Panc1 (cell line): ENCODE measurements around the gene ACTL10. TPM values are rescaled to one million over a fixed set of nuclear protein-coding genes. Genes with fewer than 3 reads are reported as not detected.

Experiments
- ATAC-seq: fragments of 200-7000 bp; cut with Tn5 transposase; 2 replicates; pipeline ENCODE4 v1.9.1; 2020; ENCODE audit warnings: mild to moderate bottlenecking, moderate library complexity
- BruUV-seq: library from RNA; stranded (reverse); fragments of 400-500 nt; replicated peaks from 2 replicates; lab custom pipeline; 2021; lab: Mats Ljungman, UMichigan
- CTCF ChIA-PET: fragments of 300-600 bp; sonication (Branson Sonifier 250); formaldehyde crosslinking; loops from one replicate; lab custom pipeline; 2022; ENCODE audit warnings: antibody characterized with exemption; lab: Charles Lee
- POLR2A ChIA-PET: fragments of 300-600 bp; sonication (Branson Sonifier 250); formaldehyde crosslinking; loops from one replicate; lab custom pipeline; 2022; ENCODE audit warnings: antibody characterized with exemption; lab: Charles Lee
- DNase-seq: peaks from one replicate; pipeline ENCODE4 v3.0.0-alpha.2; 2010; ENCODE audit warnings: low read depth, low spot score
- H3K27ac ChIP-seq: 2 replicates; pipeline ENCODE4 v1.5.1; 2011; ENCODE audit warnings: mild to moderate bottlenecking, low read length, inconsistent platforms
- H3K27me3 ChIP-seq: fragments of 200-500 bp; sonication (Bioruptor generic); 2 replicates; pipeline ENCODE4 v1.6.0; 2014; ENCODE audit warnings: low read length, inconsistent platforms; ENCODE audit not compliant: control insufficient read depth, insufficient read depth
- H3K36me3 ChIP-seq: fragments of 200-500 bp; sonication (Bioruptor generic); 2 replicates; pipeline ENCODE4 v1.5.1; 2014; ENCODE audit warnings: inconsistent platforms, mild to moderate bottlenecking, low read length, moderate library complexity; ENCODE audit not compliant: control insufficient read depth, insufficient read depth
- H3K4me1 ChIP-seq: 2 replicates; pipeline ENCODE4 v1.5.1; 2011; ENCODE audit warnings: inconsistent platforms, mild to moderate bottlenecking, low read length, moderate library complexity; ENCODE audit not compliant: control insufficient read depth, insufficient read depth
- H3K4me3 ChIP-seq, 2 experiments: 2 replicates each; pipeline ENCODE4 v1.5.1; 2011 to 2012; ENCODE audit warnings: low read depth in 2 of 2, low read length in 2 of 2, mild to moderate bottlenecking in 2 of 2, inconsistent platforms in 1 of 2, moderate library complexity in 1 of 2
- H3K9me3 ChIP-seq: fragments of 200-500 bp; sonication (Bioruptor generic); 2 replicates; pipeline ENCODE4 v1.5.1; 2014; ENCODE audit warnings: low read depth, mild to moderate bottlenecking, inconsistent platforms, low read length, moderate library complexity; ENCODE audit not compliant: control insufficient read depth, insufficient read depth
- CTCF ChIP-seq: fragments of 450-650 bp; IDR thresholded peaks from 2 replicates; pipeline ENCODE4 v1.5.1; 2017; ENCODE audit warnings: mild to moderate bottlenecking
- POLR2AphosphoS5 ChIP-seq: IDR thresholded peaks from 2 replicates; pipeline ENCODE4 v1.6.1; 2012; ENCODE audit warnings: mild to moderate bottlenecking, low read depth, low read length, moderate library complexity
- SIN3A ChIP-seq: IDR thresholded peaks from 2 replicates; pipeline ENCODE4 v1.6.1; 2012; ENCODE audit warnings: low read depth, mild to moderate bottlenecking, low read length, moderate library complexity, borderline replicate concordance; ENCODE audit not compliant: insufficient read depth
- TCF7L2 ChIP-seq: IDR thresholded peaks from 2 replicates; pipeline ENCODE4 v1.6.1; 2011; ENCODE audit warnings: mild to moderate bottlenecking, low read depth, low read length, inconsistent platforms
- in situ Hi-C: cut with HindIII; loops from 2 replicates; pipeline ENCODE4 v1.10.0; 2016; ENCODE audit warnings: low sequenced_read_pairs, low pct_unique_long_range_greater_than_20kb
- intact Hi-C: fragments of 100-400 bp; cut with micrococcal nuclease; formaldehyde crosslinking; loops from one replicate; pipeline ENCODE4 v1.10.0; 2022; ENCODE audit not compliant: unreplicated experiment
- total RNA-seq: library from RNA; stranded (reverse); gene quantifications from one replicate; pipeline ENCODE4 v1.2.1, GENCODE V29; 2021; ENCODE audit not compliant: unreplicated experiment
- TF ChIP-seq, protein P1 (sequence below), 2 experiments: IDR thresholded peaks; 2 replicates each; pipeline ENCODE4 v1.6.1; 2011 to 2012; ENCODE audit warnings: low read depth in 2 of 2, control low read depth in 1 of 2, low read length in 1 of 2, mild to moderate bottlenecking in 1 of 2, moderate library complexity in 1 of 2; ENCODE audit not compliant: insufficient read depth in 1 of 2

The ACTL10 gene
- total RNA-seq, 1 experiment from 2014 or later, result not detected

DNA sequence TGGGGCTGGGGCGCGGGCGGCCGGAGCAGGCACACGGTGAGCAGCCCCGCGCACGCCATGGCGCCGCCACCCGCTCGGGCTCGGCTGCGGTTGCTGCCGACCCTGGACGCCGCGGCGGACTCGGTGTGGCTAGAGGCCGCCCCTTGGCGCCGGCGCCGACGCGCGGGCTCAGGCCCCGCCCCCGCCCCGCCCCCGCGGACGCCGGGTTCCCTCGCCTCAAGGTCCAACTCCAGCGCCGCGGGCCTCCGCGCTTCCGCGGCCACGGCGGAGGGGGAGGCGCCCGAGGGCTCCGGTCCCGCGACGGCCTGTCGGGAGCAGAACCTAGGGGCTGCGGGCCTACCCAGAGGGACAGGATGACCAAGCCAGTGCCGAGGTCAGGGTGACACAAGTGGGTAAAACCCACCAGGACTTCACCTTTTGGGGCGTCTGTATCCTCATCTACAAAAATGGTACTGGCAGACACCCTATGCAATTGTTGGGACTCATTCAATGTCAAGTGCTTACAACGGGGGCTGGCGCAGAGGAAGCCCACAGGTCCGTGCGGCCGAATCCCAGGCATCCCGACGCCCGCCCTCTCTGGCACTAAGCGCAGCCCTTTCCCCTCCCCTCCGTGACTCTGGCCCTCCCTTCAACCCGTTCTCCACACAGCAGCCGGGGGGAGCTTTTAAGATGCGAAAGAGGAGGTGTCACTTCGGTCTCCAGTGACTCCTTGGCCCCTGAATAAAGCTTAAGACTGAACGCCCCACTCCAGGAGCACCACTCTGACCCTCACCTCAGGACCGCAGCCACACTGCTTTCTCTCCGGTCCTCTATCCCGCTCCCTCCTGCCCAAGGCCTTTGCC is 7.8 kb downstream of the ACTL10 start, which contains the start of gene NECAB3:
Gene NECAB3, minus strand, starts transcription at position 135 of the 842 bp plus-strand sequence. Its CDS starts 76 bp downstream, at position 59.
- Histone ChIP-seq H3K4me1 (peaks cover 24% of the 10 kb centered on the region), H3K27ac (peak within 1 kb of the TSS; percentile 94), H3K4me3 (peak within 1 kb of the TSS; percentile 74 to 76), H3K9me3 (no peaks in the 10 kb centered on the region), H3K27me3 (no peaks in the 10 kb centered on the region), H3K36me3 (peaks cover 6% of the 10 kb centered on the region; the same call in 1 of the 2 replicates)
- DNase-seq (no peak), ATAC-seq (peak; percentile 91)
- CTCF ChIA-PET, result no interaction called here
- POLR2A ChIA-PET, result interaction anchor here (0.6 kb wide), 1 partner anchor 112 kb away, joined by 4 read pairs; no protein-coding TSS in a partner anchor
- intact Hi-C loops (no loop called here), in situ Hi-C loops (no loop called here)
- no TSS peak for BruUV-seq
- TF ChIP-seq TCF7L2 (no peak), POLR2AphosphoS5 (peak; percentile 89)

DNA sequence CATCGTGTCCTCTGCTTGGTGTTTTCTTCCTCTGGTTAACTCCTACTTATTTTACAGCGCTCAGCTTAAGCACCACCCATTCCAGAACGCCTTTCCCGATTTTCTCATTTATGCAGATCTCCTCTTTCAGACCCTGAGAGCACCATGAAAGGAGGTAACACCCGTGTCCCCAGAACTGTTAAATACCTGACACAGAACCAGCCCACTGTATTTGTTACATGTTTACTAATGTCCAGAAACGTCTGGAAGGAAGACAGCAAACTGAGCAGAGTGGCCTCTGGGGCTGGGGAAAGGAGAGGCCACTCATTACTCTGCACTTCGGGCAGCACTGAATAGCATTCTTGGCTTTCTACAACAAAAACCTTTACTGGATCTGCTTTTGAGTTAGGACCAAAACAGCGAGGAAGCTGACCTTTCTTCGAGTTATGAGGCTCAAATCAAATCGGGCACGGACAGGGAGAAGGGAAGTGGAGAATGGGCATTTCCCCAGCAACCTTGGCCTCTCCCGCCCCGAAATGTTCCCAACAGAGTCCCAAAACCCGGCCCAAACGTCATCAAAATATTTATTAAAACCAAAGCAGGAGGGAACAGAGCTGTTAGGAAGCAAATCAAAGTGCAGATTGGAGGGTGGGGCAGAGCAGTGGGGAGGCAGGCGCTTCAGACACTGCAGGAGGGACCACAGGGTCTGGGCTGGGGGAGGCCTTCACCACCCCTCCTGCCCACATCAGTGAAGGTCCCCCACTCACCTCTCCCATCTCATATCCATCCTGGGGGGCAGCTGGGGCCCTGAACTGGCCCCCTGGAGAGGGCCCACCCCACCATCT is 8.6 kb downstream of the ACTL10 start:
- no peak for DNase-seq
- intact Hi-C loops (no loop called here), in situ Hi-C loops (no loop called here)
- H3K27ac ChIP-seq, result peak overlapping the region; percentile 94
- TF ChIP-seq SIN3A (no peak), TCF7L2 (no peak), CTCF (no peak), POLR2AphosphoS5 (no peak)
- TF ChIP-seq, protein P1, sequence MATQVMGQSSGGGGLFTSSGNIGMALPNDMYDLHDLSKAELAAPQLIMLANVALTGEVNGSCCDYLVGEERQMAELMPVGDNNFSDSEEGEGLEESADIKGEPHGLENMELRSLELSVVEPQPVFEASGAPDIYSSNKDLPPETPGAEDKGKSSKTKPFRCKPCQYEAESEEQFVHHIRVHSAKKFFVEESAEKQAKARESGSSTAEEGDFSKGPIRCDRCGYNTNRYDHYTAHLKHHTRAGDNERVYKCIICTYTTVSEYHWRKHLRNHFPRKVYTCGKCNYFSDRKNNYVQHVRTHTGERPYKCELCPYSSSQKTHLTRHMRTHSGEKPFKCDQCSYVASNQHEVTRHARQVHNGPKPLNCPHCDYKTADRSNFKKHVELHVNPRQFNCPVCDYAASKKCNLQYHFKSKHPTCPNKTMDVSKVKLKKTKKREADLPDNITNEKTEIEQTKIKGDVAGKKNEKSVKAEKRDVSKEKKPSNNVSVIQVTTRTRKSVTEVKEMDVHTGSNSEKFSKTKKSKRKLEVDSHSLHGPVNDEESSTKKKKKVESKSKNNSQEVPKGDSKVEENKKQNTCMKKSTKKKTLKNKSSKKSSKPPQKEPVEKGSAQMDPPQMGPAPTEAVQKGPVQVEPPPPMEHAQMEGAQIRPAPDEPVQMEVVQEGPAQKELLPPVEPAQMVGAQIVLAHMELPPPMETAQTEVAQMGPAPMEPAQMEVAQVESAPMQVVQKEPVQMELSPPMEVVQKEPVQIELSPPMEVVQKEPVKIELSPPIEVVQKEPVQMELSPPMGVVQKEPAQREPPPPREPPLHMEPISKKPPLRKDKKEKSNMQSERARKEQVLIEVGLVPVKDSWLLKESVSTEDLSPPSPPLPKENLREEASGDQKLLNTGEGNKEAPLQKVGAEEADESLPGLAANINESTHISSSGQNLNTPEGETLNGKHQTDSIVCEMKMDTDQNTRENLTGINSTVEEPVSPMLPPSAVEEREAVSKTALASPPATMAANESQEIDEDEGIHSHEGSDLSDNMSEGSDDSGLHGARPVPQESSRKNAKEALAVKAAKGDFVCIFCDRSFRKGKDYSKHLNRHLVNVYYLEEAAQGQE (IDR thresholded peaks at IDR 0.05; ENCODE audit: insufficient read depth in 1 of 2, low read depth in 2 of 2, low read length in 1 of 2), result no peak
- BruUV-seq, result no TSS peak
- H3K27me3 ChIP-seq, result no peaks in the 10 kb centered on the region
- peak overlapping the region; percentile 60 to 74 for H3K4me3 ChIP-seq
- ChIA-PET CTCF (no interaction called here), POLR2A (interaction anchor here (0.6 kb wide), 1 partner anchor 111 kb away, joined by 4 read pairs; no protein-coding TSS in a partner anchor)
- peaks cover 6% of the 10 kb centered on the region; the same call in 1 of the 2 replicates for H3K36me3 ChIP-seq
- H3K9me3 ChIP-seq, result no peaks in the 10 kb centered on the region
- ATAC-seq, result peak; percentile 11
- H3K4me1 ChIP-seq, result peaks cover 24% of the 10 kb centered on the region
